WERI-Rb-1 (cell line): ENCODE results near the gene NTRK2.

Experiments used
- DNase-seq: peaks from one replicate; pipeline ENCODE4 v3.0.0-alpha.2; 2020
- H3K27ac ChIP-seq: fragments of 250-450 bp; sonication (Bioruptor Pico); 2 replicates; pipeline ENCODE4 v1.5.1; 2020; ENCODE audit warnings: mild to moderate bottlenecking, moderate library complexity
- H3K27me3 ChIP-seq: fragments of 250-450 bp; sonication (Bioruptor Pico); 2 replicates; pipeline ENCODE4 v1.5.1; 2021; ENCODE audit warnings: mild to moderate bottlenecking, low read depth, moderate library complexity; ENCODE audit not compliant: insufficient read depth, severe bottlenecking
- H3K36me3 ChIP-seq: fragments of 250-450 bp; sonication (Bioruptor Pico); 2 replicates; pipeline ENCODE4 v1.5.1; 2020; ENCODE audit warnings: mild to moderate bottlenecking, moderate library complexity
- H3K4me3 ChIP-seq: 2 replicates; pipeline ENCODE4 v1.5.1; 2011; ENCODE audit warnings: low read depth, mild to moderate bottlenecking, control low read depth, low read length
- H3K9me3 ChIP-seq: fragments of 250-450 bp; sonication (Bioruptor Pico); 2 replicates; pipeline ENCODE4 v1.5.1; 2021; ENCODE audit warnings: mild to moderate bottlenecking, moderate library complexity; ENCODE audit not compliant: severe bottlenecking
- CTCF ChIP-seq: IDR thresholded peaks from 2 replicates; pipeline ENCODE4 v1.5.1; 2011; ENCODE audit warnings: low read depth, mild to moderate bottlenecking, control low read depth, inconsistent platforms, low read length

Gene NTRK2

GRCh38 chr9:84849049-84849448 is 179.5 kb downstream of the NTRK2 start:
- Histone ChIP-seq H3K9me3 (no peaks in the 10 kb centered on the region), H3K36me3 (no peaks in the 10 kb centered on the region), H3K27me3 (peaks cover 42% of the 10 kb centered on the region), H3K4me3 (no peak overlapping the region), H3K27ac (no peak overlapping the region)
- DNase-seq = no peak
- no peak for TF ChIP-seq CTCF

GRCh38 chr9:84850830-84851392 is 181.4 kb downstream of the NTRK2 start:
- H3K9me3 ChIP-seq = no peaks in the 10 kb centered on the region
- peaks cover 41% of the 10 kb centered on the region for H3K27me3 ChIP-seq
- DNase-seq = no peak
- H3K4me3 ChIP-seq = no peak overlapping the region
- H3K36me3 ChIP-seq = no peaks in the 10 kb centered on the region
- TF ChIP-seq CTCF = no peak
- H3K27ac ChIP-seq = no peak overlapping the region

- Histone ChIP-seq H3K36me3 (no peaks in the 10 kb centered on the region), H3K27me3 (peaks cover 46% of the 10 kb centered on the region), H3K9me3 (no peaks in the 10 kb centered on the region), H3K27ac (no peak overlapping the region), H3K4me3 (no peak overlapping the region)
- TF ChIP-seq CTCF = no peak
- no peak for DNase-seq
Measured at GRCh38 chr9:84851935-84852585, 182.5 kb downstream of the NTRK2 start.

- no peaks in the 10 kb centered on the region for H3K9me3 ChIP-seq
- H3K27ac ChIP-seq = no peak overlapping the region
- TF ChIP-seq CTCF = no peak
- peaks cover 53% of the 10 kb centered on the region for H3K27me3 ChIP-seq
- no peak for DNase-seq
- no peaks in the 10 kb centered on the region for H3K36me3 ChIP-seq
- H3K4me3 ChIP-seq = no peak overlapping the region
Measured at GRCh38 chr9:84852617-84853301, 183.2 kb downstream of the NTRK2 start.

- Histone ChIP-seq H3K36me3 (no peaks in the 10 kb centered on the region), H3K4me3 (no peak overlapping the region), H3K27ac (no peak overlapping the region), H3K9me3 (no peaks in the 10 kb centered on the region), H3K27me3 (peaks cover 66% of the 10 kb centered on the region)
- no peak for DNase-seq
- TF ChIP-seq CTCF = no peak
Measured at GRCh38 chr9:84856181-84856632, 186.7 kb downstream of the NTRK2 start.
